HG03175 (cell line): ENCODE results near the gene SDF2.
A peak's percentile ranks its signal among the peaks of the same experiment; 100 is the strongest.

Experiments used
- ATAC-seq: cut with Tn5 transposase; IDR thresholded peaks from one replicate; pipeline ENCODE4 v1.9.1; 2021; ENCODE audit warnings: mild to moderate bottlenecking, moderate library complexity; ENCODE audit not compliant: unreplicated experiment

Gene SDF2

GRCh38 chr17:28661635-28662526 lies at the start of gene SDF2, which contains the start of gene SUPT6H:
SDF2 (minus strand) TSS chr17:28661906; CDS start chr17:28661876, 30 bp downstream.
SUPT6H (plus strand) TSS chr17:28662205; CDS start chr17:28673402, 11,197 bp downstream.
- ATAC-seq: peak; percentile 87

- peak; percentile 70 for ATAC-seq
Observed at GRCh38 chr17:28710861-28711722, 49.4 kb upstream of the SDF2 start.

GRCh38 chr17:28707339-28707720 lies 45.6 kb upstream of the SDF2 start:
- ATAC-seq: no peak

GRCh38 chr17:28706471-28707338 lies 45.0 kb upstream of the SDF2 start:
- no peak for ATAC-seq

DNA sequence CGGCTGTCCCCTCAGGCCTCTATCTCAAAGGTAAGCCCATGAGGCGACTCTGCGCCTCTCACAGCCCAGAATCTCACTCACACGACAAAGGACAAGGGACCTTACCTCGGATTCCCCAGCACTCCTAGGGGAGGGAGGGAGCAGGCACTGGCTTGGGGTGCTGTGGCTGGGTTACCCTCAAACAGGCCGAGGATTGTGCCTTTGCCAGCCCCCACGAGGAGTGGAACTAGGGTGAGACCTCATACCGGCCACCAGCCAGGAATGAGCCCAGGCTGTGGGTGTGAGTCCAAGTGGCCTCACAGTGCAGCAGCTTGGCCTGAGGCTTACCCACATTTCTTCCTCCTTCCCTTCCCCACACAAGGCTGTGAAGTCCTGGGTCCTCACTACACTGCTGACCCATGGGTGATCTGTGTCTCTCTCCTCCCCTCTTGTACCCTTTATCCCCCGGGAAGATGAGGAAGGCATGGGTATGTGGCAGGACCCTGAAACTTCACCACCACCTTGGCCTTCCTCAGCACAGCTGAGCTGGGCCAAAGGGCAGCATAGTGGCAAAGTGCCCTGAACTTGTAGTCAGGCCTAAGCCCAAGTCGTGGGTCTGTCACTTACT lies 44.1 kb upstream of the SDF2 start:
- ATAC-seq: no peak

DNA sequence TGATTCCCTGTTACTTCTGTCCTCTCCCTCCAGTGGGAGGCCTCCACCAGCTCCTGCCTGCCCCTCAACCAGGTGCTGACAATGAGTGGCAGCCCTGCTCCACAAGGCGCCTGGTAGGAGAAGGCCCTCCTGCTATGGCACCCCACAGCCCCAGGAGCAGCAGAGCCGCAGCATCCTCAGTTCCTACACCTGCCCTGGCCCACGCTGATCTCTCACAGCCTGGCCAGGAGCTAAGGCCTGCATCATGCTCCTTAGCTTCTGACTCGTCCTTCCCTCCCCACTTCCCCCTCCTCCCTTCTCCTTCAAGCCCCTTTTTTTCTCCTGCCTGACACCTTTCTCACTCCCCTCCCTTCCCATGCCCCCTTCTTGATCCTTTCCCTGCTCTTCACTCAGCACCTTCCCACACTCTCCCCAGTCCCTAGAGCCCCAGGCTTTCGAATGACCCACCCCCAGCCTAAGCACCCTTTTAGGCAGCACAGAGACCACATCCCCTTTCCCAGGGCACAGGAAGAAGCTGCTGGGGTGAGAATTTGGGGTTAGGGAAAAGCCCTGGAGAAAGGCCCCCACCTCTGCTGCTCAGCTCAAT lies 43.5 kb upstream of the SDF2 start:
- no peak for ATAC-seq

- ATAC-seq: no peak
Observed at GRCh38 chr17:28704219-28704858, 42.6 kb upstream of the SDF2 start.

DNA sequence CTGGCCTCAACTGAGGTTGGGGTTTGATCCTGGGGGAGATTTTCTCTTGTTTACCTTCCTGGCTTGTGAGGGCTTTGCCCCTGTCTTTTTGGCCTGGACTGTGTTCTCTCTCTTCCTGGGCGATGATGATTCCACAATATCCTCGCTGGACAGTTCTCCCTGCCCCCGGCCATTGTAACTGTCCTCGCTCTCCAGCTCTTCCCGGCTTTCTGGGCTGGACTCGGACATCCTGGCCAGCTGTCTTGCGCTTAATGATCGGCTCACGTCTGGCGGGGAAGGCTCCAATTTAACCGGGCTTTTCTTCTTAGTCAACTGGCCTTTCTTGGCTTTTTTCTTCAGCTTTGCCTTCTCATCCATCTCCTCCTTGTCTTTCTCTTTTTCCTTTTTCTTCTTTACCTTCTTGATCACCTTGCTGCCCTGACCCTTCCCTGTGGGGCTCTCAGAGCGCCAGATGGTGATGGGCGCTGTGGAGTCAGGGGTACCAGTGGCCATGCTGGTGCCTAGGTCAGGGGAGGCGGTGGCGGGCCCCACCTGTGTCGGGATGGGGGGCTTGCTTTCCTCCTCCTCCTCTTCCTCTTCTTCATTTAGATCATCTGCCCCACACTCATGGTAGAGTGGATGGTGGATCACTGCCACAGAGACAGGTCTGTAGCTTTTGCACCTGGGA lies 42.0 kb upstream of the SDF2 start:
- no peak for ATAC-seq

DNA sequence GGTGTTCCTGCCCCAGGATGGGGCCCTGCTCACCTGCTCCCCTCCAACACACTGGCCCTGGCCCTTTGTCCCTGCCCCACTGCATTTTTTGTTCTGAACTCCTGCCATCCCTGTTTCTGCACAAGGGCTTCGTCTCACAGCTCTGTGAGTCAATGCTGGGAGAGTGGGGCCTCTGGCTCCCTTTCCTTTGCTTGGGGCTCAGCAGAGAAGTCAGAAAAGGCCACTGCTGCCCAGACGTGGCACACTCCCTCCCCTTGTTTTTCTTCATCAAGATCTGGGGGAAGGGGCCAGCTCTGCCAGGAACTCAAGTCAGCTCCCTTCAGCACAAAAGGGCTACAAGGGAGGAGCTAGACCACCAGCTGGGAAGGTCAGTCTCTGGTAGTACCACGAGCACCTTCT lies 41.0 kb upstream of the SDF2 start:
- no peak for ATAC-seq

- ATAC-seq: no peak
Observed at GRCh38 chr17:28702026-28702751, 40.5 kb upstream of the SDF2 start.

DNA sequence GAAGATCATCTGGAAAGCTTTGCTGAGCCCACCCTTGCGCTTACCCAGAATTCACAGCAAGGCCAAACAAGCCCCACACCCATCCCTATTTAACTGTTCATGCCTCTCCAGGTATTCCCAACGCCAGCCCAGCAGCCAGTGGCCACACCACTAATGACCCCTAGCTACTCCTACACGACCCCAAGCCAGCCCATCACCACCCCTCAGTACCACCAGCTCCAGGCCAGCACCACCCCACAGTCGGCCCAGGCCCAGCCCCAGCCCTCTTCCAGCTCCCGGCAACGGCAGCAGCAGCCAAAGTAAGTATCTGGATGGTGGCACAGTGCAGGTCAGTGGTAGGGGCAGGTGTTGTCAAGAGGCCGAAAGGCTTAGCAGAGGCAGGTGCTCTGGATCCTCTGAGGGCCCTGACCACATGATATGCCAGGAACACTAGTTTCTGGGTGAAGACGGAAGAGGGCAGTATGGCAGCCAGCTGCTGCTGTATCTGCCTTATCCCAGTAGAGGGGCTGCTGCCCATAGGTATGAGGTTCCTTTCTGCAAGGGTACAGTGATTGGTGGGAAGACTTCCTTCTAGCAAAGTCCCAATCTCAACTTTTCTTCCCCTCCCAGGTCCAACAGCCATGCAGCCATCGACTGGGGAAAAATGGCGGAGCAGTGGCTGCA lies 39.3 kb upstream of the SDF2 start:
- ATAC-seq: no peak

DNA sequence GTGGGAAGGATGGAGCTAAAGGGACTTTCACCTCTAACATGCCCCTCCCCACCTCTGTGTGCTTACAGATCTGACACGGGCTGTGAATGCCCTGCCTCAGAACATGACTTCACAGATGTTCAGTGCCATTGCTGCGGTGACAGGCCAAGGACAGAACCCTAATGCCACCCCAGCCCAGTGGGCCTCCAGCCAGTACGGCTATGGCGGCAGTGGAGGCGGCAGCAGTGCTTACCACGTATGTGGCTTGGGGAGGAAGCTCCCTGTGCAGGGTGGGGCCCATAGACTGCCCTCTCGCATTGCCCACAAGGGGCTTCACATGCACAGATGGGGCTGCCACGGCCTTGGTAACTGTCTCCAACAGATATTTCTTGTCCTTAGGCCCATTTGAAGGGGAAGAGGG lies 38.6 kb upstream of the SDF2 start:
- ATAC-seq: no peak

GRCh38 chr17:28698253-28698941 lies 36.7 kb upstream of the SDF2 start:
- ATAC-seq: no peak

DNA sequence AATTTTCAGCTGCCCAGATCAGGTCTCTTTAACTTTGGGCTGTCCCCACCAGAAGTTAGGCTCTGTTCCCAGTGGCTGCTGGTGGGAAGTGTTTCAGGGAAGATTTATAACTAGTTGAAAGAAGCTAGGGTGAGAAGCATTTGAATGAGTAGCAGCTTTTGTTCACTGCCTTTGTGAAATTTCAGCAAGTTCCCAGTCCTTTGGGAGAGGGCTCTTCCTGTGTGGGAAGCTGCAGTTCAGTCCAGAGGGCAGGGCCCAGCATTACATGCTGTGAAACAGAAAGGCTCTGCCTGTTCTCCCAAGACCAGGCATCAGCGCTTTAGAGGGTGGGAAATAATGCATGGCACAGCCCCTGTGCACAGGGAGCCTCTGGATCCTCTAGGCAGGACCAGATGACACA lies 32.2 kb upstream of the SDF2 start:
- ATAC-seq: no peak

GRCh38 chr17:28689011-28689410 lies 27.3 kb upstream of the SDF2 start:
- no peak for ATAC-seq

DNA sequence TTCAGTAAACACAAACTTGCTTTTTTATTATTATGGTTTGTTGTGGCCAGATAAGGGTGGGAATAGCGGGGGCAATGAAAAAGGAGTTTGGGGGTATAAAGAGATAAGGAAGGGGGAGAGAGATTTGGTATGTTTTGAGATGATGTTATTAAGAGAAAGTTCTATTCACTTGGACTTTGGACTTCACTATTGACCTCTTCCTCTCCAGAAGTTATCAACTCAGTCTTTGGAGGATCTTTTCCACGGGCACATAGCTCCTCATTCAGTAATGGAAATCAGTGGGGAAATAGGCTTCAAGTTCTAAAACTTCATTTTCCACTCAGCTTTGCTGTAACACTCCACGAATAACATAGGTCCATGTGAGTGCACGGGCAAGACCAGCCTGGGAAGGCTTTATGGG lies 26.8 kb upstream of the SDF2 start:
- no peak for ATAC-seq

GRCh38 chr17:28686296-28686695 lies 24.6 kb upstream of the SDF2 start:
- ATAC-seq: no peak
